Osteoblast (primary cell): ENCODE measurements around the gene CPT1B. TPM values are rescaled to one million over a fixed set of nuclear protein-coding genes. Genes with fewer than 3 reads are reported as not detected.
A peak's percentile ranks its signal among the peaks of the same experiment; 100 is the strongest.

ENCODE experiments used
- DNase-seq: peaks from one replicate; pipeline ENCODE4 v3.0.0; 2011; ENCODE audit warnings: low spot score, mixed read lengths; ENCODE audit not compliant: insufficient read length; ENCODE audit errors: missing footprints
- H2AFZ ChIP-seq: 2 replicates; pipeline ENCODE4 v1.6.0; 2011; ENCODE audit warnings: mild to moderate bottlenecking, low read length
- H3K27ac ChIP-seq: 2 replicates; pipeline ENCODE4 v1.5.1; 2011; ENCODE audit warnings: mild to moderate bottlenecking, low read depth, low read length, moderate library complexity
- H3K27me3 ChIP-seq: 2 replicates; pipeline ENCODE4 v1.6.0; 2012; ENCODE audit warnings: mild to moderate bottlenecking, control low read depth, inconsistent platforms, low read length, moderate library complexity; ENCODE audit not compliant: insufficient read depth
- H3K36me3 ChIP-seq: 2 replicates; pipeline ENCODE4 v1.5.1; 2011; ENCODE audit warnings: mild to moderate bottlenecking, low read length, control low read depth, moderate library complexity; ENCODE audit not compliant: insufficient read depth
- H3K4me1 ChIP-seq: 2 replicates; pipeline ENCODE4 v1.5.1; 2011; ENCODE audit warnings: mild to moderate bottlenecking, low read length, control low read depth, moderate library complexity; ENCODE audit not compliant: insufficient read depth
- H3K4me2 ChIP-seq: 2 replicates; pipeline ENCODE4 v1.6.0; 2011; ENCODE audit warnings: mild to moderate bottlenecking, low read length; ENCODE audit not compliant: insufficient read depth
- H3K4me3 ChIP-seq: fragments of 200-600 bp; sonication (generic); 3 replicates; pipeline ENCODE4 v1.5.1; 2012; ENCODE audit warnings: mild to moderate bottlenecking, low read length, inconsistent platforms; ENCODE audit not compliant: insufficient read depth
- H3K79me2 ChIP-seq: 2 replicates; pipeline ENCODE4 v1.6.0; 2012; ENCODE audit warnings: mild to moderate bottlenecking, low read length, control low read depth, inconsistent platforms; ENCODE audit not compliant: insufficient read depth
- H3K9me3 ChIP-seq: 2 replicates; pipeline ENCODE4 v1.5.1; 2011; ENCODE audit warnings: low read depth, low read length, control low read depth
- H4K20me1 ChIP-seq: 2 replicates; pipeline ENCODE4 v1.6.0; 2012; ENCODE audit warnings: mild to moderate bottlenecking, low read length, control low read depth; ENCODE audit not compliant: insufficient read depth
- total RNA-seq: library from RNA; depleted of rRNA; stranded (reverse); fragments of >200 nt; gene quantifications from 2 replicates; pipeline ENCODE4 v1.2.3, GENCODE V29; 2012
- TF ChIP-seq, protein P1 (sequence below): IDR thresholded peaks from 2 replicates; pipeline ENCODE4 v1.5.1; 2011; ENCODE audit warnings: mild to moderate bottlenecking, low read depth, low read length, moderate library complexity; ENCODE audit errors: extremely low read depth

CPT1B gene
- total RNA-seq, 1 donor: 1.8 TPM

DNA sequence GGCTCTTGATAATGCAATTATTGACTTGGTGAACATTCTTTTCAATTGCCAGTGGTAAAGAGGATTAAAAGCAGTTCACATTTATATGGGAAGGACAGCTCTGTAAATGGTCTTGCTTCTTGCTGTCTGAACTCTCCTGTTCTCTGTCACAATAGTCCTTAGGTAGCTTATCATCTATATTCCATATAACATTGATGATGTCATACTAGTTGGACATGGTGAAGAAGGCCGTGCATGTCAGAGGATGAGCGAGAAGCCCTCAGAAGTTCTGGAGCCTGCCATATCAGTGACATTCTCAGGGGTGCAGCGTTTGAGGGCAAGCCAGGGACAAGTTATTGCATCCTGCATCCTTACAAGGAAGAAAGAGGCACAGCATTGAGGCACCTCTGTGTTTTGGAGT is 7.0 kb upstream of the CPT1B start:
- Histone ChIP-seq H3K27me3 (no peaks in the 10 kb centered on the region), H2AFZ (no peak overlapping the region), H3K4me3 (no peak overlapping the region), H4K20me1 (no peaks in the 10 kb centered on the region), H3K36me3 (peaks cover 2% of the 10 kb centered on the region), H3K79me2 (peaks cover 13% of the 10 kb centered on the region), H3K4me2 (no peak overlapping the region), H3K4me1 (peaks cover 14% of the 10 kb centered on the region), H3K9me3 (no peaks in the 10 kb centered on the region), H3K27ac (no peak overlapping the region)
- DNase-seq: peak; percentile 8
- TF ChIP-seq, protein P1, sequence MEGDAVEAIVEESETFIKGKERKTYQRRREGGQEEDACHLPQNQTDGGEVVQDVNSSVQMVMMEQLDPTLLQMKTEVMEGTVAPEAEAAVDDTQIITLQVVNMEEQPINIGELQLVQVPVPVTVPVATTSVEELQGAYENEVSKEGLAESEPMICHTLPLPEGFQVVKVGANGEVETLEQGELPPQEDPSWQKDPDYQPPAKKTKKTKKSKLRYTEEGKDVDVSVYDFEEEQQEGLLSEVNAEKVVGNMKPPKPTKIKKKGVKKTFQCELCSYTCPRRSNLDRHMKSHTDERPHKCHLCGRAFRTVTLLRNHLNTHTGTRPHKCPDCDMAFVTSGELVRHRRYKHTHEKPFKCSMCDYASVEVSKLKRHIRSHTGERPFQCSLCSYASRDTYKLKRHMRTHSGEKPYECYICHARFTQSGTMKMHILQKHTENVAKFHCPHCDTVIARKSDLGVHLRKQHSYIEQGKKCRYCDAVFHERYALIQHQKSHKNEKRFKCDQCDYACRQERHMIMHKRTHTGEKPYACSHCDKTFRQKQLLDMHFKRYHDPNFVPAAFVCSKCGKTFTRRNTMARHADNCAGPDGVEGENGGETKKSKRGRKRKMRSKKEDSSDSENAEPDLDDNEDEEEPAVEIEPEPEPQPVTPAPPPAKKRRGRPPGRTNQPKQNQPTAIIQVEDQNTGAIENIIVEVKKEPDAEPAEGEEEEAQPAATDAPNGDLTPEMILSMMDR: no peak

DNA sequence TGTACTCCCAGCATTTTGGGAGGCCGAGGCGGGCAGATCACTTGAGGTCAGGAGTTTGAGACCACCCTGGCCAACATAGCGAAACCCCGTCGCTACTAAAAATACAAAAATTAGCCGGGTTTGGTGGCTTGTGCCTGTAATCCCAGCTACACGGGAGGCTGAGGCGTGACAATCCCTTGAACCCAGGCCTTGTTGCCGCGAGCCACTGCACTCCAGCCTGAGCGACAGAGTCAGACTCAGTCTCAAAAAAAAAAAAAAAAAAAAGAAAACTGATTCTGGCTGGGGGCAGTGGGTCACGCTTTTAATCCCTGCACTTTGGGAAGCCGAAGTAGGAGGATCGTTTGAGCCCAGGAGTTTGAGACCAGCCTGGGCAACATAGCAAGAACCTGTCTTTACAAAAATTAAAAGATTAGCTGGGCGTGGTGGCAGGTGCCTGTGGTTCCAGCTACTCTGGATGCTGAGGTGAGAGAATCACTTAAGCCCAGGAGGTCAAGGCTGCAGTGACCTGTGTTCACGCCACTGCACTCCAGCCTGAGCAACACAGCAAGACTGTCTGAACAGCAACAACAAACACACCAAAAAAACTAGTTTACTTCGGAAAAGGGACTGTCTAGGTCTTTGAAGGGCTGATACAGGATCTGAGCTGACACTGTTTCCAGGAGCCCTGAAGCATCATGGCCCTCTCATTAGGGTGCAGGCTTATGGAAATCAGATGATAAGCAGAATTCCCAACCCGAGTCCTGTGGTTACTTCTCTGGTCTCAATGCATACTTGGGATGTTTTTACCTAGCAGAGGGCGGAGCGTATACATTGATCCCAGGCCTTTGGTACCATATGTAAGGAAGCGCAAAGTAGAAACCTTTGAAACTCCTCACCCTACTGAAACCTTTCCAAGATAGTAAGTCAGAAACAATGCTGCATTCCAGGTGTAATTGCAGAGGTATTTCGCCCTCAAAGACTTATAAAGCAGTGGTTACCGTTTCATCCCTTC is 6.2 kb upstream of the CPT1B start:
- H4K20me1 ChIP-seq: no peaks in the 10 kb centered on the region
- no peak overlapping the region for H3K4me3 ChIP-seq
- no peaks in the 10 kb centered on the region for H3K27me3 ChIP-seq
- H3K4me1 ChIP-seq: peaks cover 14% of the 10 kb centered on the region
- H3K36me3 ChIP-seq: peaks cover 7% of the 10 kb centered on the region
- TF ChIP-seq, protein P1: no peak
- H3K9me3 ChIP-seq: no peaks in the 10 kb centered on the region
- H3K79me2 ChIP-seq: peaks cover 13% of the 10 kb centered on the region
- DNase-seq: no peak
- H2AFZ ChIP-seq: no peak overlapping the region
- H3K27ac ChIP-seq: no peak overlapping the region
- no peak overlapping the region for H3K4me2 ChIP-seq

DNA sequence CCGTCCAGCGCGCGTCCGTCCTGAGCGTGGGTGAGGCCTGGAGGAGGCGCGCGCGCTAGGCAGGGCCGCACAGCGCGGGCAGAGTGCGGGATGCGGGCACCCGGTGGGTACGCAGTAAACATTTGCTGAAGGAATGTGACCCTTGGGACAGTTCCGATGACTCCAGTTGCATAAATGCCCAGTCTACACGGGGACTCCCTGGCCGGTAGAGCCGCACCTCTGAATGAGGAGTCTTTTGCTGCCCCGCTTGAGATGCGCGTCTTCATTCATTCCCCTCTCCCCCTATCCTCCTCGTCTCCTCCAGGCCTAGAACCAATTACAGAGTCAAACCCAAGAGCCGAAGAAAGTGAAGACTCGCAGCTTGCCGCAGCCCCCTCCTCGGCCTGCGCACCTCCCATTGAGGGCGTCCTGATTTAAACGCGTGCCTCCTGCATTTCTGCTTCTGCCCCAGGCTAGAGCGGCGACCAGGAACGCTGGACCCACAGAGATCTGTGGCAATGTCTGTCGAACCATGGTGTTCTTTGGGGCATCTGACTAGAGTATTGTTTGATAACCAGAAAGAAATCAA is 5.2 kb upstream of the CPT1B start:
- peaks cover 7% of the 10 kb centered on the region for H3K36me3 ChIP-seq
- no peaks in the 10 kb centered on the region for H3K9me3 ChIP-seq
- TF ChIP-seq, protein P1: no peak
- DNase-seq: no peak
- peak overlapping the region; percentile 33 for H3K27ac ChIP-seq
- peaks cover 20% of the 10 kb centered on the region for H3K4me1 ChIP-seq
- no peaks in the 10 kb centered on the region for H3K27me3 ChIP-seq
- no peaks in the 10 kb centered on the region for H4K20me1 ChIP-seq
- peak overlapping the region; percentile 91 for H2AFZ ChIP-seq
- H3K79me2 ChIP-seq: peaks cover 13% of the 10 kb centered on the region
- H3K4me2 ChIP-seq: peak overlapping the region; percentile 98
- H3K4me3 ChIP-seq: peak overlapping the region; percentile 94
